Raji (cell line): ENCODE results near the gene NRAS.

Experiments
- POLR2A ChIP-seq: IDR thresholded peaks from 2 replicates; pipeline ENCODE4 v1.6.1; 2011; ENCODE audit warnings: low read depth, low read length, control low read depth; ENCODE audit not compliant: insufficient read depth

NRAS gene

GRCh38 chr1:114701931-114702330, 14.6 kb downstream of the NRAS start:
- no peak for TF ChIP-seq POLR2A

GRCh38 chr1:114700036-114700600, 16.5 kb downstream of the NRAS start:
- no peak for TF ChIP-seq POLR2A

- TF ChIP-seq POLR2A = no peak
These were observed 19.8 kb downstream of the NRAS start for GRCh38 chr1:114696810-114697209.

- no peak for TF ChIP-seq POLR2A
These were observed 21.0 kb downstream of the NRAS start, which contains the start of gene AMPD1 for GRCh38 chr1:114695430-114696058. TSS of gene AMPD1 (minus strand) at chr1:114695546. CDS start at chr1:114695471, 75 bp downstream.

- no peak for TF ChIP-seq POLR2A
These were observed 21.8 kb downstream of the NRAS start for GRCh38 chr1:114694540-114695310.

GRCh38 chr1:114692947-114693346, 23.6 kb downstream of the NRAS start:
- no peak for TF ChIP-seq POLR2A

- no peak for TF ChIP-seq POLR2A
These were observed 25.5 kb downstream of the NRAS start for GRCh38 chr1:114691061-114691460.

GRCh38 chr1:114690148-114690547, 26.4 kb downstream of the NRAS start:
- TF ChIP-seq POLR2A = no peak

GRCh38 chr1:114688526-114688925, 28.0 kb downstream of the NRAS start:
- no peak for TF ChIP-seq POLR2A

GRCh38 chr1:114685851-114686250, 30.7 kb downstream of the NRAS start:
- no peak for TF ChIP-seq POLR2A

GRCh38 chr1:114677691-114678090, 38.9 kb downstream of the NRAS start:
- no peak for TF ChIP-seq POLR2A

GRCh38 chr1:114676115-114676514, 40.5 kb downstream of the NRAS start:
- no peak for TF ChIP-seq POLR2A

GRCh38 chr1:114671939-114672275, 44.7 kb downstream of the NRAS start:
- TF ChIP-seq POLR2A = no peak

- TF ChIP-seq POLR2A = no peak
These were observed 45.3 kb downstream of the NRAS start for GRCh38 chr1:114671011-114671938.
